D721Med (cell line): ENCODE results near the gene NDST3.

Source experiments
- DNase-seq: peaks from one replicate; pipeline ENCODE4 v3.0.0; 2011; ENCODE audit warnings: low spot score; ENCODE audit not compliant: insufficient read length
- FAIRE-seq: peaks from 2 replicates; lab custom pipeline; 2011; peaks lifted over from hg19 to GRCh38; lab: Jason Lieb, UNC
- CTCF ChIP-seq: IDR thresholded peaks from 2 replicates; pipeline ENCODE4 v1.5.1; 2012; ENCODE audit warnings: mild to moderate bottlenecking, control low read depth; ENCODE audit not compliant: insufficient read depth; ENCODE audit errors: missing control alignments

The NDST3 gene

DNA sequence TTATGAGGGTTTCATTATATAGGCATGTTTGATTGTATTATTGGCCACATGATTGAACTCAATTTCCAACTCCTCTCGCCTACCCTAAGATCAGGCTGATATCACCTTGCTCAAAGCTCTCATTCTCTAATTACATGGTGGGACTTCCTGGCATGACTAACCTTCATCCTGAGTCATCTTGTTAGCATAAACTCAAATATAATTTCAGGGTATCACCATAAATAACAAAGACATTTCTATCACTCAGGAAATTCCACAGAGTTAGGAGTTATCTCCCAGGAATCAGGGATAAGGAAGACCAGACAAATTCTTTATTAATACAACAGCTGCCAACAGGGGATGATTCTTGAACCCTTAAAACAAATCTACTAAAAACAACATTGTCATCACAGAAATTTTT, 90.7 kb downstream of the NDST3 start:
- DNase-seq = no peak
- FAIRE-seq = no peak
- no peak for TF ChIP-seq CTCF

DNA sequence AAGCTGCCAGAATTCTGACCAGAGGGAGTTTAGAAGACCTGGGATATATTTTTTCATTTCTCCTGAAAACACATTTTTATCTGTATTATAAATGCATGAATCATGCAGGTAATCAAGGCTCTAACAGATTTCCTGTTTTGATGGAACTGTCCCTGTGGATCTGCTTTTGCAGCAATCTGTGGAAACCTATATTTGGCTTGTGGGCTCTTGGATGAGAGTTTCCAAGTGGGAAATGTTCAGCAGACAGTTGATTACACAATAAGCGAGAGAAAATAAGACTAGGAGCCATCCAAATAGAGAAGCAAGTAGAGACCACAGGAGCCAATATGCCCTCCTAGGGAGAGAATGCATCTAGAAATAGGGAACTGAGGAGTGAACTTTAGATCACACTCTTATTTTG, 105.0 kb downstream of the NDST3 start:
- no peak for TF ChIP-seq CTCF
- DNase-seq (no peak), FAIRE-seq (no peak)

DNA sequence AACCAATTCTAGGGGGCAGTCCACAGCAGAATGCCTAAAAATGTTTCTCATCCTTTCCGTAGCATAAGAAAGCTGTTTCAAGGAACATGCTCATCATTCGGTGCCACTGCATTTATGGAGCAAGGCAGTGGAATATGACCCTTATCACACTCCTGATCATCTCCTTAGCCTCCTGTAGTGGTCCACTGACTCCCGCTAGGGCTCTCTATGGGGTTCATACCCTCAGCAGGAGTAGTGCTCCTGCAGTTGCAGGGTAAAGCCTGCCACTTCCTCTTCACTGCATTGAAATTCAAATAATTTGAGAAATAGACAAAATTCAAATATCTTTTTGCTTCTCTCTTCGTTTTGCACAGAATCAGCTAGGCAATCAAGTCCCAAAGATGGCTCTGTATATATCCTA, 107.0 kb downstream of the NDST3 start:
- TF ChIP-seq CTCF = peak; percentile 2
- FAIRE-seq = no peak

DNA sequence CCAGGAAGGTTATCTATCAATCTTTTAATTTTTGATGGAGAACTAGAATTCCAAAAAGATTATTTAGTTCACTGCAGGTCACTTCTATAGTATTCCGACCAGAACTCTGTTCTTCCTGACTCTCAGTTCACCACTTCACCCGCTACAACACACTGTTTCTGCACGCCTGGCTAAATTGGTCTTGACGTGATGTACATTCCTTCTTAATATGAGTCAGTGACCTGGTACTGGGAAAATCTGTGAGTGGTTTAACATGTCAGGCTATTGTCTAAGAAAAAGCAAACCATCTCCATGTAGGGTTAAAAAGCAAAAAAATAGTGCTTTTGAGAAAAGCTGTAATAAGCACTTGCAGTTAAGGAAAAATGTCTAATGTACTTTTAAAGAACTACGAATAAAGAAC, 120.4 kb downstream of the NDST3 start:
- DNase-seq (no peak), FAIRE-seq (no peak)
- TF ChIP-seq CTCF = no peak

More for the DNA sequence above, 107.0 kb downstream of the NDST3 start:
- DNase-seq = no peak

- no peak for TF ChIP-seq CTCF
- FAIRE-seq (no peak), DNase-seq (no peak)
Observed at GRCh38 chr4:118155516-118155915, 121.2 kb downstream of the NDST3 start.

GRCh38 chr4:118158763-118159375, 124.6 kb downstream of the NDST3 start:
- no peak for TF ChIP-seq CTCF
- FAIRE-seq = no peak
- DNase-seq = no peak

GRCh38 chr4:118167306-118167705, 133.0 kb downstream of the NDST3 start:
- TF ChIP-seq CTCF = no peak
- DNase-seq (no peak), FAIRE-seq (no peak)
